Astrocyte of the spinal cord (primary cell): ENCODE data around the gene HSD17B11.

ENCODE experiments used
- DNase-seq: peaks from one replicate; pipeline ENCODE4 v3.0.0; 2011; ENCODE audit warnings: low read depth, low spot score
- H3K4me3 ChIP-seq: 2 replicates; pipeline ENCODE4 v1.5.1; 2011; ENCODE audit warnings: low read depth, mild to moderate bottlenecking, low read length, moderate library complexity
- in situ Hi-C: cut with HindIII; loops from 2 replicates; pipeline ENCODE4 v1.10.0; 2017; ENCODE audit warnings: low sequenced_read_pairs
- TF ChIP-seq, protein P1 (sequence below): IDR thresholded peaks from 2 replicates; pipeline ENCODE4 v1.5.1; 2012; ENCODE audit warnings: low read depth, mild to moderate bottlenecking, low read length, inconsistent platforms

The HSD17B11 gene

DNA sequence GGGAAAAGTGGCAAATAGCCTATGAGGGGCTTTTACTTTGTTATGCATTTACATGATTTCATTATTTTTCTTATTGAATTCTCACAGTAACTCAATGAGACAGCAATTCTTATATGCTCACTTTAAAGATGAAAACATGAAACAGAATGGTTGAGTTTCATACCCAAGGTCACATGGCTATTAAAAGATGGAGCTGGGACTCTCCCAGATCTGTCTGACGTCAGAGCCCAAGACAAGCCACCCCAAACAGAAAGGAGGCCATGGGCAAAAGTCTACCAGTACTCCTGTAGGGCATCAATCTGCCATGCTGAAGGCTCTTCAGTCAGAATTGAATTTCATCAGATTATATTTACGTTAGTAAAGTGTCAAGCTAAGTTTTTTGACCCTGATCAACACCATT lies 13.2 kb downstream of the HSD17B11 start:
- H3K4me3 ChIP-seq: no peak overlapping the region
- TF ChIP-seq, protein P1, sequence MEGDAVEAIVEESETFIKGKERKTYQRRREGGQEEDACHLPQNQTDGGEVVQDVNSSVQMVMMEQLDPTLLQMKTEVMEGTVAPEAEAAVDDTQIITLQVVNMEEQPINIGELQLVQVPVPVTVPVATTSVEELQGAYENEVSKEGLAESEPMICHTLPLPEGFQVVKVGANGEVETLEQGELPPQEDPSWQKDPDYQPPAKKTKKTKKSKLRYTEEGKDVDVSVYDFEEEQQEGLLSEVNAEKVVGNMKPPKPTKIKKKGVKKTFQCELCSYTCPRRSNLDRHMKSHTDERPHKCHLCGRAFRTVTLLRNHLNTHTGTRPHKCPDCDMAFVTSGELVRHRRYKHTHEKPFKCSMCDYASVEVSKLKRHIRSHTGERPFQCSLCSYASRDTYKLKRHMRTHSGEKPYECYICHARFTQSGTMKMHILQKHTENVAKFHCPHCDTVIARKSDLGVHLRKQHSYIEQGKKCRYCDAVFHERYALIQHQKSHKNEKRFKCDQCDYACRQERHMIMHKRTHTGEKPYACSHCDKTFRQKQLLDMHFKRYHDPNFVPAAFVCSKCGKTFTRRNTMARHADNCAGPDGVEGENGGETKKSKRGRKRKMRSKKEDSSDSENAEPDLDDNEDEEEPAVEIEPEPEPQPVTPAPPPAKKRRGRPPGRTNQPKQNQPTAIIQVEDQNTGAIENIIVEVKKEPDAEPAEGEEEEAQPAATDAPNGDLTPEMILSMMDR: no peak
- in situ Hi-C loops: no loop called here
- no peak for DNase-seq

DNA sequence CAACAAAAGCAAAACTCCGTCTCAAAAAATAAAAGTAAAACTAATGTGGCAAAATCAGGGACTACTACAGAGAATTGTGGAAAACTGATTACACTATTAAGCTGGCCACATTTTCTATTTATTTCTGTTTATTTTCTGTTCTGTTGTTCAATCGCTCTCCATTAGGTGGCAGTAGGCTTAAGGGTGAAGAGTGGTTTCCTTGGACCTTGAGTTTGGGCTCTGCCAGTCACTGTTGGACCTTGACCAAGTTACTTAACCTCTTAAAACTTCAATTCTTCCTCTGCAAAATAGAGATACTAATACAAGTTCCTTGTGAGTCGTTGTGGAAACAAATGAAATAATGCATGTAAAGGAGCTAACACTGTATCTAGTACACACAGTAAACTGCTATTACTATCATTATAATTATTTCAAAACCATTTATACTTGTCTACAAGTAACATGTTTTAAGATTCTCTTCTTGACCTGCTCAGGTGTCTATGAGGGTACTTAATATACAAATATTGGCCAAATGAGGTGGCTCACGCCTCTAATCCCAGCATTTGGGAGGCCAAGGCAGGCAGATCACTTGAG lies 15.2 kb downstream of the HSD17B11 start:
- in situ Hi-C loops: no loop called here
- H3K4me3 ChIP-seq: no peak overlapping the region
- DNase-seq: peak; percentile 77
- TF ChIP-seq, protein P1: peak; percentile 72

DNA sequence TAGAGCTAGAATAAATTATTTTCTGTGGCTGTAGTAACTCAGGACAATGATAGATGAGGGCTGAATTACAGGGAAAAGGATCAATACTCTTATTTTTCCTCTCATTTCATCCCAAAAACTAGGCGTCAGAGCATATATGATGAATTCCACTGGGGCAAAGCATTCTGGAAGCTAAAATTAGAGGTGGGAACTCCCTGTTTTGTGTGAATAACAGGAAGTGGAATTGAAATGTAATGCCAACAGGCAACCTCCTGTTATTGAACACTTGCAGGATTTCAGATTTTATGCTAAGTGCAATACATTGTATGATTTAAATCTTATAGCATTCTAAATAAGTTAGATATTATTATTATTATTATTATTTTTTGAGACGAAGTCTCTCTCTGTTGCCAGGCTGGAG lies 20.9 kb downstream of the HSD17B11 start:
- DNase-seq: no peak
- TF ChIP-seq, protein P1: no peak
- in situ Hi-C loops: no loop called here
- H3K4me3 ChIP-seq: no peak overlapping the region

GRCh38 chr4:87366521-87367162 lies 24.3 kb downstream of the HSD17B11 start:
- TF ChIP-seq, protein P1: no peak
- in situ Hi-C loops: no loop called here
- H3K4me3 ChIP-seq: no peak overlapping the region
- no peak for DNase-seq

- H3K4me3 ChIP-seq: no peak overlapping the region
- TF ChIP-seq, protein P1: no peak
- in situ Hi-C loops: no loop called here
- no peak for DNase-seq
These were observed 25.6 kb downstream of the HSD17B11 start for GRCh38 chr4:87365348-87365747.

- TF ChIP-seq, protein P1: no peak
- DNase-seq: no peak
- in situ Hi-C loops: no loop called here
- H3K4me3 ChIP-seq: no peak overlapping the region
These were observed 27.4 kb downstream of the HSD17B11 start for GRCh38 chr4:87363552-87363951.
